ENCODE data around the gene GPC6. TPM values are rescaled to one million over a fixed set of nuclear protein-coding genes. Genes with fewer than 3 reads are reported as not detected.

Gene GPC6
- total and polyA plus RNA-seq, 2 donors (not counting 1 experiment from before 2014, with no cell fraction given) = not detected

- Histone ChIP-seq H3K9me3 (ENCODE audit: control extremely low read depth in 1 of 3, control insufficient read depth in 2 of 3, insufficient read depth in 1 of 3, low read length in 2 of 3) (peaks cover 0 to 1% (median 0%) of the 10 kb centered on the region in 3 donors), H3K4me2 (replicated peaks; ENCODE audit: low read depth, low read length, poor library complexity, severe bottlenecking) (no peak overlapping the region), H2AFZ (ENCODE audit: insufficient read depth, low read depth, low read length, poor library complexity, severe bottlenecking) (no peak overlapping the region), H3K79me2 (ENCODE audit: control insufficient read depth, insufficient read depth, low read length) (no peaks in the 10 kb centered on the region), H3K4me1 (ENCODE audit: control insufficient read depth in 2 of 2, insufficient read depth in 2 of 2, low read length in 2 of 2) (no peaks in the 10 kb centered on the region), H3K27me3 (replicated peaks in 1 of 4; ENCODE audit: control extremely low read depth in 1 of 4, control insufficient read depth in 3 of 4, insufficient read depth in 4 of 4, low read length in 3 of 4) (no peaks in the 10 kb centered on the region), H3K9ac (ENCODE audit: low read length) (no peak overlapping the region), H3K27ac (ENCODE audit: low read length in 2 of 2) (no peak overlapping the region), H3K4me3 (ENCODE audit: control extremely low read depth in 1 of 5, extremely low read depth in 1 of 5, insufficient read depth in 1 of 5, low read depth in 2 of 5, low read length in 4 of 5) (no peak overlapping the region), H4K20me1 (ENCODE audit: control insufficient read depth, insufficient read depth, low read length, poor library complexity, severe bottlenecking) (no peaks in the 10 kb centered on the region), H3K36me3 (replicated peaks in 1 of 2; ENCODE audit: control extremely low read depth in 1 of 2, control insufficient read depth in 1 of 2, extremely low read depth in 1 of 2, insufficient read depth in 2 of 2, low read length in 1 of 2) (no peaks in the 10 kb centered on the region)
- ATAC-seq (ENCODE audit: low read depth) (no peak), DNase-seq (no peak)
- no peak overlapping the region for H3K27ac Mint-ChIP-seq
- no CpG with 5 or more reads among the region's 1 CpG for WGBS (ENCODE audit: insufficient coverage)
- H3K4me1 Mint-ChIP-seq = no peaks in the 10 kb centered on the region
- H3K4me3 Mint-ChIP-seq = no peak overlapping the region
- H3K9me3 Mint-ChIP-seq (ENCODE audit: insufficient read depth) = peaks cover 5% of the 10 kb centered on the region
- ChIA-PET POLR2A (no interaction called here), CTCF (no interaction called here)
- intact Hi-C loops (cut with micrococcal nuclease) = no loop called here
- TF ChIP-seq EZH2 (IDR thresholded peaks at IDR 0.05; ENCODE audit: borderline replicate concordance, insufficient read depth, low read depth, low read length, poor library complexity, severe bottlenecking) (no peak), CTCF (IDR thresholded peaks at IDR 0.05) (no peak)
- H3K27me3 Mint-ChIP-seq = no peaks in the 10 kb centered on the region
Measured at GRCh38 chr13:93562676-93563075, 336.1 kb downstream of the GPC6 start.

GRCh38 chr13:93577105-93577504 lies 350.5 kb downstream of the GPC6 start:
- no peaks in the 10 kb centered on the region for H4K20me1 ChIP-seq (ENCODE audit: control insufficient read depth, insufficient read depth, low read length, poor library complexity, severe bottlenecking)
- WGBS (ENCODE audit: insufficient coverage) = 86% methylated on average over 1 of the region's 2 CpGs
- peaks cover 1% of the 10 kb centered on the region for H3K9me3 Mint-ChIP-seq (ENCODE audit: insufficient read depth)
- POLR2A ChIA-PET = no interaction called here
- TF ChIP-seq CTCF (IDR thresholded peaks at IDR 0.05) = no peak
- TF ChIP-seq EZH2 (IDR thresholded peaks at IDR 0.05; ENCODE audit: borderline replicate concordance, insufficient read depth, low read depth, low read length, poor library complexity, severe bottlenecking) = no peak
- no peak for DNase-seq
- ATAC-seq (ENCODE audit: low read depth) = no peak
- H3K4me1 Mint-ChIP-seq = no peaks in the 10 kb centered on the region
- no peaks in the 10 kb centered on the region for H3K36me3 ChIP-seq (replicated peaks in 1 of 2; ENCODE audit: control extremely low read depth in 1 of 2, control insufficient read depth in 1 of 2, extremely low read depth in 1 of 2, insufficient read depth in 2 of 2, low read length in 1 of 2)
- H3K9ac ChIP-seq (ENCODE audit: low read length) = no peak overlapping the region
- no peaks in the 10 kb centered on the region for H3K4me1 ChIP-seq (ENCODE audit: control insufficient read depth in 2 of 2, insufficient read depth in 2 of 2, low read length in 2 of 2)
- no peak overlapping the region for H3K4me3 ChIP-seq (ENCODE audit: control extremely low read depth in 1 of 5, extremely low read depth in 1 of 5, insufficient read depth in 1 of 5, low read depth in 2 of 5, low read length in 4 of 5)
- no peak overlapping the region for H3K27ac Mint-ChIP-seq
- no peak overlapping the region for H2AFZ ChIP-seq (ENCODE audit: insufficient read depth, low read depth, low read length, poor library complexity, severe bottlenecking)
- no peak overlapping the region for H3K4me2 ChIP-seq (replicated peaks; ENCODE audit: low read depth, low read length, poor library complexity, severe bottlenecking)
- H3K9me3 ChIP-seq (ENCODE audit: control extremely low read depth in 1 of 3, control insufficient read depth in 2 of 3, insufficient read depth in 1 of 3, low read length in 2 of 3) = no peaks in the 10 kb centered on the region
- intact Hi-C loops (cut with micrococcal nuclease) = no loop called here
- no peaks in the 10 kb centered on the region for H3K27me3 Mint-ChIP-seq
- CTCF ChIA-PET = no interaction called here
- no peaks in the 10 kb centered on the region for H3K27me3 ChIP-seq (replicated peaks in 1 of 4; ENCODE audit: control extremely low read depth in 1 of 4, control insufficient read depth in 3 of 4, insufficient read depth in 4 of 4, low read length in 3 of 4)
- H3K27ac ChIP-seq (ENCODE audit: low read length in 2 of 2) = no peak overlapping the region
- no peak overlapping the region for H3K4me3 Mint-ChIP-seq
- no peaks in the 10 kb centered on the region for H3K79me2 ChIP-seq (ENCODE audit: control insufficient read depth, insufficient read depth, low read length)

Measured in B cell (primary cell).